NCI-H2227 (cell line): ENCODE data around the gene MRPL21.

Source experiments
- DNase-seq: peaks from one replicate; lab custom pipeline; 2025; ENCODE audit not compliant: unreplicated experiment; lab: John Stamatoyannopoulos, UW

MRPL21 gene

DNA sequence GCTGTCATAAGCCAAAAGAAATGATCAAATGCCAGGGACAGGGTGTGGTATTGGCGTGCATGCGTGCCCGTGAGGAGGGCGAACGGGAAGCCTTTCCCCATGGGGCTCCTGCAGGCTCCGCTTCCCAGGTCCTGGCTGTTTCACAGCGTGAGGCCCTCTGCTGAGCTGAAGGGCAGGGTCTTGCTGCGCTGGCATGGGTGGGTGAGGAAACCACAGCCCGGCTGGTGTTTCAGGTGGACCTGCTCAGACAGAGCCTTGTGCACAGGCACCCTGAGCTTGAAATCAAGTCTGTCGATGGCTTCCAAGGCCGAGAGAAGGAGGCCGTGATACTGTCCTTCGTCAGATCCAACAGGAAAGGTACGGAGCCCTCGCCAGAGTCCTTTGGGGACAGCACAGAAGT, 31.4 kb upstream of the MRPL21 start:
- no peak for DNase-seq

DNA sequence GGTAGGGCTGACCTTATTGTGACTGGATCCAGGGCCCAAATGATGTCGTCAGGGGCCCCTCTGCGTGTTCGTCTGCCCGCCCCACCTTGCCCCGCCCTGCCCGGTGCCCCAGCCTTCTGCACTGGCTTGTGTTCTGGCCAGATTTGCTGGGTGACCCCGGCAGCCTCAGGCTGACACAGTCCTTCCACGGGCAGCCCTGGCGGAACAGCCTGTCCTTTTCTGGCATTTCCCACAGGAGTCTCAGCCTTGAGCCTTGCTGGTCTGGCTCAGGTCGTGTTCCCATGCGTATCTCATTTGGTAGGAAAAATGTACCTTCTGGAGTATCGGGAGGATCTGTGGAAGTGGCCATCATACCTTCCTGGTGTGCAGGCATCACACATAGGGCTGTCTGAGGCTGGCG, 31.0 kb upstream of the MRPL21 start:
- no peak for DNase-seq

DNA sequence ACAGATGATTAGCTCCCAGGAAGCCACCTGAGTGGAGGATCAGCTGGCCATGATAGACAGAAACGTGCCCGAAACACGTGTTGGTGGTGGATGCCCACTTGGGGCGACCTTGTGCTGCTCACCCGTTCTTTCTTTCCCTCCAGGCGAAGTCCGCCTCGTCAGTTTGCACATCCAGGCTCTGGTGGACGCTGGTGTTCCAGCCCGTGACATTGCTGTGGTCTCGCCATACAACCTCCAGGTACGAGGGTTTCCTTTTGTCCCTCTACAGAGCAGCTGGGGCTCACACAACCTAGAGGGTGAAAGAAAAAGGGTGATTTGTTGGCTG, 30.7 kb upstream of the MRPL21 start:
- DNase-seq = no peak

DNA sequence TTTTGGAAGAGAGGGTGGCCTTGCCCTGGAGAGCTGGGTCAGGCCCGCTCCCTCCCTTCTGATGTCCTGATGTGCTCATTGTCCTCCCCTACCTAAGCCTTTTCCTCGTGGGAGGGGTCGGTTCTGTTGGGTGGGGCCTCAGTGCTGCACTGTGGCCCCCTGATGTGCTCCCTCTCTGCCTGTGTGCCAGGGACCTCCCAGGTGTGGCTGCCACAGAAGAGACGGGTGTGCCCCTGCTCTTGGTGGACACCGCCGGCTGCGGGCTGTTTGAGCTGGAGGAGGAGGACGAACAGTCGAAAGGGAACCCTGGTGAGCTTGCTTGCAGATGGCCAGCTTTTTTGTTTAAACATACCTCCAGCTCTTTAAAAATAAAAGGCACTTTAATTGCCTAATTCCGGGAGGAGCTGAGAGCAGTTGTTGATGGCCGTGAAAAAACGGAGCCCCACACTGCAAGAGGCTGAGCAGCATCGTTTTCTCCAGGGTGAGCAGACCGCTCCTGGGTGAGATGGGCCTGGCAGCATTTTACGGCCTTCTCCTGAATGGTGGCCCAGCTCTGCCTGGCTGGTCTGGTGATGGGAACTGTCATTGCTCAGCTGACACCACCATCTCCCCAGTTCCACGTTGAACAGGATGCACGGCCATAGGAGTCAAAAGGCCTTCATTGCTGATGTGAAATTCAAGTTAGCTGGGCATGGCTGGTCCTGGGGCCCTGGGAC, 30.1 kb upstream of the MRPL21 start:
- no peak for DNase-seq

DNA sequence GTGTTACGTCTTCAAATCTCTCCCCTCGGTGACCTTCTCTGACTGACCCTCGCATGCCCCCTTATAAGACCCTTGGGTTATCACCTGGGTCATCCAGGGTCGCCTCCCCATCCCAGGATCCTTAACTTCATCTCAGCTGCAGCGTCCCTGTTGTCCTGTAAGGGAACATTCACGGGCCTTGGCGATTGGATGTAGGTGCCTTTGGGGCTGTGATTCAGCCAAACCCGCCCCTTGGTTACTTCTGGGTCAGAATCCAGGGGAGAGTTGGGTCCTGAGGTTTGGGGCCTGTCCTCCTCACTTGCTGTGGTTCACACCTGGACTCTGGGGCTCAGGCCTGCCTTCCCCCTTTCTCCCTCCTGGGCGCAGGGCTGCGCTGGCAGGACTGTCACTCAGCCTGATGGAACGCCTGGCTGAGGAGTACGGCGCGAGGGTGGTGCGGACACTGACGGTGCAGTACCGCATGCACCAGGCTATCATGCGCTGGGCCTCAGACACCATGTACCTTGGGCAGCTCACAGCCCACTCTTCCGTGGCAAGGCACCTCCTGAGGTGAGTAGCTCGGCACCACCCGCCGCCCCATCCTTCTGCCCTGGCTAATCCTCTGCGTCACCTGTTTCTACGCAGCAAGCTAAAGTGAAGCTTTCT, 29.4 kb upstream of the MRPL21 start:
- DNase-seq = no peak

DNA sequence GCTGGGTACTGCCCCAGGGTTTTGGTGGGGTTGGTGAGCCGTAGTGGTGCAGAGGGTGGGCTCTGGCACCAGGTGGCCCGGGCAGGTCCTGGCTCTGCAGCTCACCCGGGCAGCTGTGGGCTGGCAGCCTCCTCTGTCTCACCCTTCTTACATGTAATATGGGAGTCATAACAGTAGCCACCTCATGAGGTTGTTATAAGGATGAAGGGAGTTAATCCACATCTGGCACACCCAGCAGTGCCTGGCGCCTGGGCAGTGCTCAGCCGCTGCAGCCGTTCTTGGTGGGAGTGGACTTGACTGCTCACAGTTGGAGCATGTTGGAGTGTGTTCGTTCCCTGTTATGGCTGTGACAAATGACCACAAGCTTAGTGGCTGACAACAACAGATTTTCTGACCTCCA, 28.7 kb upstream of the MRPL21 start:
- DNase-seq = no peak

DNA sequence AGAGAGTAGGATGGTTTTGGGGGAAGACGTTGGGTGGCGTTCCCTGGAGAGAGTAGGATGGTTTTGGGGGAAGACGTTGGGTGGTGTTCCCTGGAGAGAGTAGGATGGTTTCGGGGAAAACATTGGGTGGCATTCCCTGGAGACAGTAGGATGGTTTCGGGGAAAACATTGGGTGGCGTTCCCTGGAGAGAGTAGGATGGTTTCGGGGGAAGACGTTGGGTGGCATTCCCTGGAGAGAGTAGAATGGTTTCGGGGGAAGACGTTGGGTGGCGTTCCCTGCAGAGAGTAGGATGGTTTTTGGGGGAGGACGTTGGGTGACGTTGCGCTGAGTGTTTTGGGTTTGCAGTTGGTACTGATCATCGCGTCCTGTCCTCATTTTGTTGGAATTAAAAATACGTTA, 28.3 kb upstream of the MRPL21 start:
- DNase-seq = no peak

DNA sequence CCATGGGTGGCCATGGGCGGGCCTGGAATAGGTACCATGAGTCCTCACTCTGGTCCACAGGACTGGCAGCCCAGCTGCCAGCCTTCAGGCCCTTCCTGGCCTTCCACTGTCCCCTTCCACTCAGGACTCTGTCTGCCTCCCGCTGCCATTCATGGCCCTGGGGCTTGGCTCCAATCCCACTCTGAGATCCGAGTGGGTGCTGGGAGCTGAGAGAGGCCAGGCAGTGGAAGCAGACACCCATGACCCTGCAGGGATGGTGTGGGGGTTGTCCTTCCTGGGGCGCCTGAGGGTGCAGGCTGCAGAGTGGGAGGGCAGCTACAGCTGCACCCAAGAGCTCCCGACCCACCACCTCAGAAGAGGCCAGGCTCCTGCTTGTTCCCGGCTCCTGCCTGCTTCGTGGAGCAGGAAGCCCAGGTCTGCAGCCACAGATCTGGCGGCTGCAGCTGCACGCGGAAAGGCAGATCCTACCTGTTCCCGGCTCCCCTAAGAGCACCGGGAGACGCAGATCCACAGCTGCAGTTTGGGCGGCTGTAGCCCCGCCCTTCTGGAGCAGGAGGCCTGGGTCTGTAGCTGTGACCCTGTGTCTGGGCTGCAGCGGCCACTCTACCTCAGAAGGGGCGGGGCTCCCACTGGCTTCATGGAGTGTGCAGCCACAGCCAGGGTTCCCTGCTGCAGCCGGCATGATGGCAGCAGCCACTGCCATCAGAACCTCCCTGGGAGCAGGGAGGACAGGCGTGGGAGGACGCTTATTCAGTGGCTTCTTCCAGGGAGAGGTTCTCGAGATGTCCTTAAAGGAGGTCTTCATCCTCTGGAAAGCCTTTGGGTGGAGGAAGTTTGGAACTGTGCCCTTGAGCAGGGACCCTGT, 27.6 kb upstream of the MRPL21 start:
- DNase-seq = no peak

DNA sequence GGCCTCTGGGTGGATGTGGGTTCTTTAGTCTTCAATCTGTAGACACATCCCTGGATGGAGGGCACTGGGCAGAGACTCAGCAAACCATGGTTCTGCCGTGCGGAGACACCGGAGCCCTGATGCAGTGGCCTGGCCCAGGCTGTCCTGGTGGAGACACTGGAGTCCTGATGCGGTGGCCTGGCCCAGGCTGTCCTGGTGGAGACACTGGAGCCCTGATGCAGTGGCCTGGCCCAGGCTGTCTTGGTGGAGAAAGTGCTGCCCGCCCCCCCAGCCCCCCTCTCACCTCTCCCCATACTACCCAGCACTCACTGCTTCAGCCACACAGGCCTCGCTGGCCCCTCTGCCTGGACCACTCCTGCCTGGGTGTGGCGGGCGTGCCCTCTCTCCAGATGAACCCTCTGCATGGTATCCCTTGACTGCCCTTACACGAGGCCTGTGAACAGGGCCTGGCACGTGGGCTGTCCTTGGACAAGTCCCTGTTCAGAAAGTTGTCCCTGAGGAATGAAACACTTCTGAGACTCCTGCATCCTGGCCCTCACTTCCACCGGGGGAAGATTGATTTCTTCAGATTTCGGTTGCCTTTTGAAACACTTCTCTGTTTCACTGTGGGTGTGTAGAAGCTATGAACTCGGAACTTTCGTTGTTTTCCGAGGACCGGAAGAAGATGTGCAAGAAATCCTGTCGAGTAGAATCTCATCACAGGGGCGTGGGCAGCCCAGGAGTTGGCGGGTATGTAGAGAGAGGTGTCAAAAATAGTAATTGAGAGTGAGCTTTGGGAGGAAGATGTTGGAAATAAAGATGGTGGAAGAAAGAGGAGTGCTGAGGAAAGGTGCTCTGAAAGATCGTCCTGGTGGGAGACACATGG, 26.3 kb upstream of the MRPL21 start:
- DNase-seq = no peak

DNA sequence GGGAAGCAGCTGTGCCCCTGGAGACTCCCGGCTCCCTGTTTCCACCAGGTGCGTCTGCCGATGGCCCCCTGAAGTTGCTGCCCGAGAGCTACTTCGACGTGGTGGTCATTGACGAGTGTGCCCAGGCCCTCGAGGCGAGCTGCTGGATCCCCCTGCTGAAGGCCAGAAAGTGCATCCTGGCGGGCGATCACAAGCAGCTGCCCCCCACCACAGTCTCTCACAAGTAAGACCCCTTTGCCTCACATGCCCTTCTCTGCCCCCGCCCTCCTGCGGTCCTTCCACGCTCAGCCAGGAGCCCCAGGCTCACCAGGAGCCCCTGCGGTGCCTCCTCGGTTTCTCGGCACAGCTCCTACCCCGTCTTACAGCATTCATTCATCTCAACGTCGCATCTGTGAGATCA, 25.5 kb upstream of the MRPL21 start:
- no peak for DNase-seq

DNA sequence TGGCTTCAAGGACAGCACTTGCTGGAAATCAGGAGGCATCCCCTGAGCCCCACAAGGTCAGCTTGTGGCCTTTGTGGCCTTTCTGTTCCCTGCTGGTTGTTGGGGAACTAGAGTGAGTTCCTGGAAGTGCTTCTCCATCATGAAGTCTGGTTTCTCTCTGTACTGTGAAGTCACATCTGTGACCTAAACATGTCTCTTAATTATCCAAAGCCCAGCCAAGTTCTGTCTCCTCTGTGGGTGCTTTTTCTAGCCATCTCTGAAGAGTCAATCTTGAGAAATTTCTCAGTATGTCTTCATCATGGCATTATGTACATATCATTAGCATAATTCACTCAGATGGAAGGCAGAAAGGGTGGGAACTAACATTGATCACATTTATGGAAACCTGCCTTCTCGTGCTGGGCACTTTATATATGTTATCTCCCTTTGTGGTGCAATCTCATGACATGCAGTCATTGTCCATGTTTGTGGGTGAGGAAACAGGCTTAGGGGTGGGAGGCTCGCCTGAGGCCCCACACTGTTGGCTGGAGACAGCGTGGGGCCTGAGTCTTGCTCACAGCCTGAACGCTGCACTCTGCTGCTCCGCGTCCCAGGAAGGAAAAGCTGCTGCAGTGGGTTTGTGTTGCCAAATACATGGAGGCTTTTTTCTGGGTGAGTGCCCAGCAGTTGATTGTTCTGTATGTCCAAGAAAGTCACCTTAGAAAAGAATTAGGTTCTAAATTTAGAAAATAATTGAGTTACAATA, 24.7 kb upstream of the MRPL21 start:
- DNase-seq = no peak

DNA sequence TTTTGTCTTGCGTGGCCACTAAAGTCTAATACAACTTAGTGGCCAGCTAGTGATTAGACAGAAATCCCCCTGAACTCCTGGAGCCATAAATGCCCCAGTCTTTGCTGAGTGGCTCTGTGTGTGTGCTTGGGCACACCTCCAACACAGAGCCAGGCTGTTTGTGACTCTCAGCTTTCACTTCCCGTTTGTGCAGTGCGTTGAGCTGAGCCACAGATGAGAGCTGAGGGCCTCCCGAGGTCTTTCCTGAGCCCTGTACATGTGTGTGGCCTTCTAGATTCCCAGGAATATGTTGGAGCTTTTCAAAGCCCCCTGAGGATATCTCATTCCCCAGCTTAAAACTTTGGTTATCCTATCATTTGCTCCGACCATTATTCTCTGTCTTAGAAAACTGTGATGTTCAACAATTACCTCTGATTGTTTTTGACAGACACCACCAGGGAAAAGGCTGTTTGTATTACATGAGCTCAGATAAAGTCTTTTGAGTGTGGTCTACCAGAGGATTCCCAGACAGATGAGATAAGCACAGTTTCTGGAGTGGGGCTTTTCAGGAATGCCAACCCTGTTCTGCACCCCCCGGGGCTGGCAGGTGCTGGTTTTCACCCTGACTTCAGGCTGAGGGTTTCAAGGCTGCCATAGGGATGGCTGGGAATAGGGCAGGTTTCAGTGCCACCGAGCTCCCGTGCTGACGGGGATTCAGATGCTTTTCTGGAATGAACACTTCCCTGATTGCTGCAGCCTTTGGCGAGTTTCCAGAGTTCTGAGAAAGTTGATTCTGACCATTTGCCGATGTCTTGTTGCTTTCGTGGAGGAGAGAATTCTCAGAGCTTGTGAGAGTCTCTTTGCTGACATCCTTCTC, 23.9 kb upstream of the MRPL21 start:
- no peak for DNase-seq

DNA sequence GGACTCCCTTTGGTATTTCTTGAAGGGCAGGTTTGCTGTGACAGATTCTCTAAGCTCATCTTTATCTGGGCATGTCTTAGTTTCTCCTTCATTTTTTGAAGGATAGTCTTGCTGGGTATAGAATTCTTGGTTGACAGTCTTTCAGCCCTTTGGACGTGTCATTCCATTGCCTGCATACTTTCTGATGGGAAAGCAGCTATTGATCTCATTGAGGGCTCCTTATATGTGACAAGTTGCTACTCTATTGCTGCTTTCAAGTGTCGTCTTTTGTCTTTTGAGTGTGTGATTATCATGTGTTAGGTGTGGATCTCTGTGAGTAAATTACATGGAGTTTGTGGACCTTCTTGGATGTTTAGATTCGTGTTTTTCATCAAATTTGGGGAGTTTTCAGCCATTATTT, 22.0 kb upstream of the MRPL21 start:
- no peak for DNase-seq

DNA sequence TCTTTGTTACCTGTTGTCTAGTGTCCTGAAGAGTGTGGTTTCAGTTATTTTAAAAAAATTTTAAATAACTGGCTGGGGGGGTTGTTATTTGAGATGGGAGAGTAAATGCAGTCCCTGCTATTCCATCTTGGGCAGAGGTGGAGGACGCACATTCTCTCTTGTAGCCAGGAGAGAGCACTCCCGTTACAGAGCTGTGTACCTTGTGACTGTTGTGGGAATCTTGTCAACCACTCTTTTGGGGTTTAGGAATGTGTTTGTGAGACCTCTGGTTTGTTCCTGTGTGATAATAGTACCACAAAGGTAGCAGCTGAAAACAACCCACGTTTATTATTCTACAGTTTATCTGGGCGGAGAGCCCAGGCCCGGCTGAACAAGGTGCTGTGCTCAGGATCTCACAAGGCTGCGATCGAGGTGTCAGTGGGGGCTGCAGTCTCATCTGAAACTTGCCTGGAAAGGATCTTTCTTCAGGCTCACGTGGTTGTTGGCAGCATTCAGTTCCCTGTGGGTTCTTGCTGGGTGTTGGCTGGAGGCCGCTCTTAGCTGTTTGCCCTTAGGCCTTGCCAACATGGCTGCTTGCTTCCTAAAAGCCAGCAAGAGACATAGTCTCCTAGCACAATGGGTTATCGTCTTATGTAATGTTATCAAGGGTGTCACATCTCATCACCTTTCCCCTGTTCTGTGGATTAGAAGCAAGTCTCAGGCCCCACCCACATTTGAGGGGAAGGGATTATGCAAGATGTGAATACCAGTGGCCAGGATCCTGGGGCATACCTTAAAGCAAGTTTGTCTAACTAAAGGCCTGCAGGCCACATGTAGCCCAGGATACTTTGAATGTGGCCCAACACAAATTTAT, 20.7 kb upstream of the MRPL21 start:
- DNase-seq = no peak

DNA sequence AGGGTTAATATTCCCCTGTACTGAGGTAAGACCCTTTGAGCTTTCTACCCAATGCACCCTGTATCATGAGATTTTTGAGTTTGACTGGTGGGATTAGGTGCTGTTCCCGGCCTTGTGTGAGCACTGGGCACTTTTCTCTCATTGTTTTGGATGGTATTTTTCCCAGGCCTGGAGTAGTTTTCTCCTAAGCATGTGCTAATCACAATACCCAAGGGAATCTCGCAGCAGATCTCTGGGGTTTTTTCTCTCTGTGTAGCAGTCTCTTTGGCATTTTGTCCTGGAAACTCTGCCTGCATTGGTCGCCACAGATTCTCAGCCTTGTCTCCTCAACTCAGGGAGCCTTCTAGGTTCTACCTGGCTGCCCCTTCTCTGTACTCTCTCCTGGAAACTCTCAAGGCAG, 20.0 kb upstream of the MRPL21 start:
- DNase-seq = no peak

DNA sequence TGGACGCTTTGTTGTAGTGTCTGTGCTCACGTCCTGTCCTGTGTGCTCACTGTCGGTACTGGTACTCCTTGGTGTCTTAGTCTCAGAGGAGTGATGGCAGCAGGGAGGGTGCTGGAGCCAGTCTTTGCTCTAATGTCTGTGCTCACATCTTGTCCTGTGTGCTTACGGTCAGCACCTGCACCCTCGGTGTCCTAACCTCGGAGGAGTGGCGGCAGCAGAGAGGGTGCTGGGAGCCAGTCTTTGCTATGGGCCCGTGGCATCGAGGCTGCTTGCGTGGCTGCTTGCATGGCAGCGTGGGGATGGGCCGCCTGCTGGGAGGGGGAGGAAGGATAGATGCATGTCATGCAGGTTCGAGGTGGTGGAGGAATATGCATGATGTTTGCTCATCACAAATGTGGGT, 12.8 kb upstream of the MRPL21 start:
- no peak for DNase-seq

DNA sequence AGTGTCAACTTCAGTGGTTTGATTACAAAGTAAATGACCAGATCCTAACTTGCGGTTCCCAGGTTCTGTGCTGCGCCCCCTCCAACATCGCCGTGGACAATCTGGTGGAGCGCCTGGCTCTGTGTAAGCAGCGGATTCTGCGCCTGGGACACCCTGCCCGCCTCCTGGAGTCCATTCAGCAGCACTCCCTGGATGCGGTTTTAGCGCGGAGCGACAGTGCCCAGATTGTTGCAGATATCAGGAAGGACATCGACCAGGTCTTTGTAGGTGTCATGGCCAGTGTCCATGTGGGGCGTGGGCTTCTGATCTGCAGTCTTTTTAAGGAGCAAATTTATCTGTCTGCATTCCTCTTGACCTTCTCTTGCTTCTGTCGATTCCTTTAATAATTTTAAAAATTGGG, 11.1 kb upstream of the MRPL21 start:
- DNase-seq = no peak

DNA sequence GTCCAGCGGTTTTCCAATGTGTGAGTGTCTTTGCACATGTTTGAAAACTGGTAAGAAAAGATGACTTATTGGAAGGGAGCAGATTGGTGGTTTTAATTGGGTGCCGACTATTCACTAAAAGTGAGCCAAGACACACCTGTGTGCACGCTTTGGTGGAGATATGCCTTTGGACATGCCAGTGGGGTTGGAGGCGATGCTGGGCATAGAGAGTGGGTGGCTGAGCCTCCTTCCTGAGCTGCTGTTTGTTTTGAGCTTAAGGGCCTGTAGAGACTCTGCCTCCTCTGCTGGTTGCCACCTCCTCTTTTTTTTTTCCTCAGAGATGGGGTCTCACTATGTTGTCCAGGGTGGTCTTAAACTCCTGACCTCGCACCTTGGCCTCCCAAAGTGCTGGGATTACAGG, 9.6 kb upstream of the MRPL21 start:
- DNase-seq = no peak

DNA sequence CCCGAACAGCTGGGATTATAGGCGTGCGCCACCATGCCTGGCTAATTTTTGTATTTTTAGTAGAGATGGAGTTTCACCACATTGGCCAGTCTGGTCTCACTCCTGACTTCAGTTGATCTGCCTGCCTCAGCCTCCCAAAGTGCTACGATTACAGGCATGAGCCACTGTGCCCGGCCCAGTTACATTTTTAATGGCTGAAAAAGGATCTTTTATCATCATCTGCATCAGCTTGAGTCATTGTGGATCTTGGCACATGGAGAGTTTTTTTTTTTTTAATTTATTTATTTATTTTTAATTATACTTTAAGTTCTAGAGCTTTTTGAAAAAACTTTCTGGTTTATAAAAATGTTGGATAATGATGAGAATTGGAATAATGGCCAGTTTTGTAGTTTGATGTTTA, 8.6 kb upstream of the MRPL21 start:
- DNase-seq = no peak
